GM12878 (cell line): Measurements from ENCODE around the gene TMEM184C.

Experiments
- CREB1 ChIP-seq: IDR thresholded peaks from 2 replicates; pipeline ENCODE4 v1.6.1; 2012; ENCODE audit warnings: low read depth, mild to moderate bottlenecking, inconsistent platforms
- CTCF ChIP-seq, 3 experiments: IDR thresholded peaks in 2 of 3; conservative IDR thresholded peaks in 1 of 3; 2 replicates each; pipeline ENCODE4 v1.5.1; 2011; ENCODE audit warnings: low read depth in 3 of 3, low read length in 3 of 3, mild to moderate bottlenecking in 3 of 3, control low read depth in 2 of 3, moderate library complexity in 2 of 3, inconsistent platforms in 1 of 3, mixed read lengths in 1 of 3; ENCODE audit not compliant: control insufficient read depth in 2 of 3, insufficient read depth in 1 of 3; ENCODE audit errors: extremely low read depth in 1 of 3
- EP300 ChIP-seq, 2 experiments: fragments of 150-350 bp in 1 of 2; IDR thresholded peaks; 2 replicates each; pipeline ENCODE4 v1.6.1; 2011 to 2012; ENCODE audit warnings: low read depth in 2 of 2, low read length in 2 of 2, borderline replicate concordance in 1 of 2, improper control_type of control experiment in 1 of 2, inconsistent platforms in 1 of 2; ENCODE audit not compliant: control insufficient read depth in 1 of 2
- EZH2 ChIP-seq: IDR thresholded peaks from 2 replicates; pipeline ENCODE4 v1.6.1; 2012; ENCODE audit warnings: low read depth, mild to moderate bottlenecking, control low read depth, inconsistent platforms, low read length, borderline replicate concordance; ENCODE audit not compliant: control insufficient read depth
- FOS ChIP-seq: IDR thresholded peaks from 3 replicates; pipeline ENCODE4 v1.6.1; 2011; ENCODE audit warnings: borderline replicate concordance; ENCODE audit not compliant: insufficient read length; ENCODE audit errors: extremely low read depth
- HDAC6 ChIP-seq: fragments of 200-600 bp; sonication (generic); IDR thresholded peaks from one replicate; pipeline ENCODE4 v1.8.0; 2017; ENCODE audit warnings: antibody characterized with exemption; ENCODE audit not compliant: unreplicated experiment
- LARP7 ChIP-seq: fragments of 450-650 bp; IDR thresholded peaks from 2 replicates; pipeline ENCODE4 v1.6.1; 2017; ENCODE audit warnings: mild to moderate bottlenecking
- PBX3 ChIP-seq: IDR thresholded peaks from 2 replicates; pipeline ENCODE4 v1.6.1; 2011; ENCODE audit warnings: mild to moderate bottlenecking, low read depth, low read length, moderate library complexity; ENCODE audit not compliant: insufficient replicate concordance
- RELA ChIP-seq: fragments of 450-650 bp; IDR thresholded peaks from 2 replicates; pipeline ENCODE4 v1.8.0; 2014; ENCODE audit warnings: borderline replicate concordance; ENCODE audit not compliant: partially characterized antibody
- ZBTB11 ChIP-seq: fragments of 450-650 bp; formaldehyde crosslinking; IDR thresholded peaks from 2 replicates; pipeline ENCODE4 v1.5.0; 2022; ENCODE audit warnings: mild to moderate bottlenecking, missing genetic modification characterization
- ZNF384 ChIP-seq: IDR thresholded peaks from 2 replicates; pipeline ENCODE4 v1.6.1; 2012; ENCODE audit warnings: low read depth, mild to moderate bottlenecking, low read length, improper control_type of control experiment, borderline replicate concordance
- ZNF687 ChIP-seq: fragments of 450-650 bp; IDR thresholded peaks from 2 replicates; pipeline ENCODE4 v1.6.1; 2017; ENCODE audit warnings: mild to moderate bottlenecking, moderate library complexity
- TF ChIP-seq, protein P1 (sequence below): fragments of 150-350 bp; IDR thresholded peaks from 2 replicates; pipeline ENCODE4 v1.6.1; 2014; ENCODE audit warnings: mild to moderate bottlenecking, low read depth, low read length

DNA sequence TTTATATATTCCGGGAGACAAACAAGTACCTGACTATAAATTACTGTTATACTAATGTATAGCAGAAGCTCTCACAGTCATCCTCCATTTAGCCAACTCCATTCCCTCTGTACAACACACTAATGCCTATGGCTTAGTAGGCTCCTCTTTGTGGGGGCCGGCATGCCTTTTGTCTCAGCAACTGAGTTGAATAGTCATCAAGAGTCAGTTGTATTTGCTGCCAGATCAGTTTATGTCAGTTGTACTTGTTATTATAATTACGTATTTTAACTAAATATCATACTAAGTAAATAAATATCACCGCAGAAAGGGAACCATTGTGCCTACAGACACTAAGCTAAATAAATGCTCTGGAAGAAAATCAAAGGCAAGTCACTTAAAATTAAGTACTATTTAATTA, 56.9 kb downstream of the TMEM184C start:
- TF ChIP-seq EP300 (IDR thresholded peaks at IDR 0.05; ENCODE audit: borderline replicate concordance in 1 of 2, control insufficient read depth in 1 of 2, low read depth in 2 of 2, low read length in 2 of 2) (no peak), FOS (no peak), HDAC6 (no peak), RELA (no peak), PBX3 (no peak), CTCF (IDR thresholded peaks at IDR 0.05 in 2 of 3, conservative IDR thresholded peaks at IDR 0.05 in 1 of 3; ENCODE audit: control insufficient read depth in 2 of 3, extremely low read depth in 1 of 3, insufficient read depth in 1 of 3, low read depth in 3 of 3, low read length in 3 of 3) (no peak), CREB1 (no peak), ZNF384 (no peak), EZH2 (no peak), ZBTB11 (CRISPR knock-in tag) (no peak), LARP7 (no peak), ZNF687 (no peak)
- TF ChIP-seq, protein P1, sequence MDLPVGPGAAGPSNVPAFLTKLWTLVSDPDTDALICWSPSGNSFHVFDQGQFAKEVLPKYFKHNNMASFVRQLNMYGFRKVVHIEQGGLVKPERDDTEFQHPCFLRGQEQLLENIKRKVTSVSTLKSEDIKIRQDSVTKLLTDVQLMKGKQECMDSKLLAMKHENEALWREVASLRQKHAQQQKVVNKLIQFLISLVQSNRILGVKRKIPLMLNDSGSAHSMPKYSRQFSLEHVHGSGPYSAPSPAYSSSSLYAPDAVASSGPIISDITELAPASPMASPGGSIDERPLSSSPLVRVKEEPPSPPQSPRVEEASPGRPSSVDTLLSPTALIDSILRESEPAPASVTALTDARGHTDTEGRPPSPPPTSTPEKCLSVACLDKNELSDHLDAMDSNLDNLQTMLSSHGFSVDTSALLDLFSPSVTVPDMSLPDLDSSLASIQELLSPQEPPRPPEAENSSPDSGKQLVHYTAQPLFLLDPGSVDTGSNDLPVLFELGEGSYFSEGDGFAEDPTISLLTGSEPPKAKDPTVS, result no peak
